ENCODE data around the gene MRPL50. TPM values are rescaled to one million over a fixed set of nuclear protein-coding genes. Genes with fewer than 3 reads are reported as not detected.

MRPL50 gene
- total RNA-seq: 10.3 and 11.9 TPM in 2 replicates

GRCh38 chr9:101398068-101398929, at the start of gene MRPL50, which contains the start of gene ZNF189:
MRPL50 (minus strand) TSS chr9:101398618; CDS start chr9:101398592, 26 bp downstream.
ZNF189 (plus strand) TSS chr9:101398851; CDS start chr9:101399157, 306 bp downstream.

GRCh38 chr9:101435601-101436079, 37.2 kb upstream of the MRPL50 start, which contains the start of gene ALDOB:
ALDOB (minus strand) TSS chr9:101435774; CDS start chr9:101430887, 4,887 bp downstream.

GRCh38 chr9:101384873-101385536, 13.4 kb downstream of the MRPL50 start, which contains the start of gene BAAT:
BAAT (minus strand) TSS chr9:101385006; CDS start chr9:101371404, 13,602 bp downstream.

Other genes starting within 250 kb of the MRPL50 start
- gene BAAT, start 13.6 kb downstream of the MRPL50 start, total RNA-seq: not detected in 2 replicates
- 16.9 and 18.2 TPM in 2 replicates for gene ZNF189, start 233 bp upstream of the MRPL50 start, total RNA-seq
- gene ALDOB, start 37.2 kb upstream of the MRPL50 start, total RNA-seq: not detected in 2 replicates
- 34.7 and 36.6 TPM in 2 replicates for gene RNF20, start 135.2 kb upstream of the MRPL50 start, total RNA-seq
- not detected in 2 replicates for gene PPP3R2, start 196.4 kb upstream of the MRPL50 start, total RNA-seq

All from aortic smooth muscle cell (primary cell).